Measurements from ENCODE around the gene MOV10L1.

DNA sequence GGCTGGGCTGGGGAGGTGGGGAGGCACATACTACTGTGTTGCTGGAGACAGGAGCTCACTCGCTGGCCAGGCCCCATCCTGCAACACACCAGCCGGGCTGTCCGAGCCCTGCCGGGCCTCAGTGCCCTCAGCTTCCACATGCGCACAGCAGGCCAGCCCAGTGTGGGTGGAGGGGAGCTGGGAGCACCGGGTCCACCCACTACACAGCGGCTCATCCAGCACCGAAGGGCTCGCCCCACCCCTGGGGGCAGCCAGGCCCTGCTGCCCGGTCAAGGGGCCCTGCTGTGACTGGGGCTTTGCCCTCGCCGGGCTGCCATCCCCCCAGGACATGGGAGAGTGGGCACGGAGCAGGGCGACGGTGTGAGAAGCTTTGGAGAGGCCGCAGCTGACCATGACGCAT, 41.0 kb upstream of the MOV10L1 start:
- TF ChIP-seq, protein P1, sequence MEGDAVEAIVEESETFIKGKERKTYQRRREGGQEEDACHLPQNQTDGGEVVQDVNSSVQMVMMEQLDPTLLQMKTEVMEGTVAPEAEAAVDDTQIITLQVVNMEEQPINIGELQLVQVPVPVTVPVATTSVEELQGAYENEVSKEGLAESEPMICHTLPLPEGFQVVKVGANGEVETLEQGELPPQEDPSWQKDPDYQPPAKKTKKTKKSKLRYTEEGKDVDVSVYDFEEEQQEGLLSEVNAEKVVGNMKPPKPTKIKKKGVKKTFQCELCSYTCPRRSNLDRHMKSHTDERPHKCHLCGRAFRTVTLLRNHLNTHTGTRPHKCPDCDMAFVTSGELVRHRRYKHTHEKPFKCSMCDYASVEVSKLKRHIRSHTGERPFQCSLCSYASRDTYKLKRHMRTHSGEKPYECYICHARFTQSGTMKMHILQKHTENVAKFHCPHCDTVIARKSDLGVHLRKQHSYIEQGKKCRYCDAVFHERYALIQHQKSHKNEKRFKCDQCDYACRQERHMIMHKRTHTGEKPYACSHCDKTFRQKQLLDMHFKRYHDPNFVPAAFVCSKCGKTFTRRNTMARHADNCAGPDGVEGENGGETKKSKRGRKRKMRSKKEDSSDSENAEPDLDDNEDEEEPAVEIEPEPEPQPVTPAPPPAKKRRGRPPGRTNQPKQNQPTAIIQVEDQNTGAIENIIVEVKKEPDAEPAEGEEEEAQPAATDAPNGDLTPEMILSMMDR (IDR thresholded peaks at IDR 0.05) = no peak
- TF ChIP-seq POLR2A (IDR thresholded peaks at IDR 0.05) = no peak

Data from breast epithelium (tissue), 3 donors.